Measurements from ENCODE around the gene SEC14L3. TPM values are rescaled to one million over a fixed set of nuclear protein-coding genes. Genes with fewer than 3 reads are reported as not detected.

The SEC14L3 gene
- total and polyA plus RNA-seq, 2 of the 4 experiments (the other 2 are of a cell fraction) = not detected

- TF ChIP-seq RCOR1 (IDR thresholded peaks at IDR 0.05; ENCODE audit: insufficient replicate concordance, low read length) = no peak
- no peak for TF ChIP-seq RAD21 (IDR thresholded peaks at IDR 0.05; ENCODE audit: low read length)
- Histone ChIP-seq H3K18ac (ENCODE audit: low read depth, low read length) (no peak overlapping the region), H3K9me3 (ENCODE audit: control insufficient read depth, insufficient read depth, low read length) (no peaks in the 10 kb centered on the region), H4K91ac (ENCODE audit: insufficient read depth, low read depth, low read length) (no peak overlapping the region), H3K27me3 (ENCODE audit: control insufficient read depth, insufficient read depth, low read length) (peaks cover 21% of the 10 kb centered on the region), H3K4me3 (ENCODE audit: insufficient read depth, low read depth, low read length) (no peak overlapping the region), H2AK5ac (ENCODE audit: low read depth, low read length) (no peak overlapping the region), H3K4ac (ENCODE audit: low read depth, low read length) (no peak overlapping the region), H4K5ac (ENCODE audit: low read depth, low read length) (no peak overlapping the region), H2BK15ac (ENCODE audit: low read depth, low read length) (no peak overlapping the region), H3K36me3 (ENCODE audit: control insufficient read depth, insufficient read depth, low read length) (no peaks in the 10 kb centered on the region), H3K23ac (ENCODE audit: low read depth, low read length) (no peak overlapping the region), H3K14ac (replicated peaks; ENCODE audit: low read depth, low read length) (no peak overlapping the region), H2AFZ (replicated peaks; ENCODE audit: low read length, poor library complexity) (no peak overlapping the region), H4K20me1 (ENCODE audit: insufficient read depth, low read length) (no peaks in the 10 kb centered on the region), H2BK5ac (ENCODE audit: low read depth, low read length, poor library complexity, severe bottlenecking) (no peak overlapping the region), H4K8ac (ENCODE audit: low read depth in 2 of 2, low read length in 2 of 2) (no peak overlapping the region), H3K4me2 (ENCODE audit: low read depth, low read length) (no peak overlapping the region), H3K9me1 (ENCODE audit: insufficient read depth, low read length) (no peaks in the 10 kb centered on the region), H2BK20ac (ENCODE audit: low read depth, low read length) (no peak overlapping the region), H3K79me1 (ENCODE audit: low read depth in 1 of 2, low read length in 2 of 2) (no peaks in the 10 kb centered on the region), H2BK120ac (ENCODE audit: low read depth, low read length) (no peak overlapping the region), H2AK9ac (replicated peaks; ENCODE audit: low read depth, low read length, poor library complexity) (no peak overlapping the region), H3K27ac (ENCODE audit: insufficient read depth, low read length) (no peak overlapping the region), H3K56ac (ENCODE audit: extremely low read depth, insufficient read depth, low read length) (no peak overlapping the region; the same call in 1 of the 2 replicates), H3K9ac (ENCODE audit: low read depth, low read length) (no peak overlapping the region), H3K4me1 (ENCODE audit: control insufficient read depth, insufficient read depth, low read length) (no peaks in the 10 kb centered on the region)
- intact Hi-C loops (cut with micrococcal nuclease) (no loop called here), dilution Hi-C loops (cut with HindIII; ENCODE audit: low sequenced_read_pairs, unreplicated experiment) (no loop called here), in situ Hi-C loops (cut with MboI; ENCODE audit: low sequenced_read_pairs) (loop anchor here (10.0 kb wide), 1 partner anchor 88 kb away; the partner anchor contains the start of gene SEC14L2)
- DNase-seq (no peak), ATAC-seq (ENCODE audit: low read depth) (no peak)
- WGBS, 2 experiments (ENCODE audit: extremely low coverage in 2 of 2, insufficient read length in 1 of 2) = no CpG with 5 or more reads among the region's 1 CpG
- BruUV-seq (replicated peaks) = no TSS peak
- CTCF ChIA-PET = no interaction called here
- POLR2A ChIA-PET (ENCODE audit: unreplicated experiment) = no interaction called here
These were observed 11.4 kb upstream of the SEC14L3 start for GRCh38 chr22:30483169-30483568.
